CD4-positive, CD25-positive, alpha-beta regulatory T cell (primary cell): ENCODE data around the gene TRMT10B. TPM values are rescaled to one million over a fixed set of nuclear protein-coding genes. Genes with fewer than 3 reads are reported as not detected.
"Not testable (repeated sequence)": the region's sequence is repeated elsewhere in the genome, so short reads cannot be mapped to it uniquely, and the experiment has no call there.

Source experiments
- ATAC-seq, 2 donors: fragments of 150-1000 bp; cut with Tn5 transposase; one replicate each; pipeline ENCODE4 v1.10.0; 2021; ENCODE audit warnings: low read depth in 2 of 2, moderate number of reproducible peaks in 2 of 2, moderate library complexity in 1 of 2
- DNase-seq, 3 donors: peaks; one replicate each; pipeline versions ENCODE4 v3.0.0 to v3.0.0-alpha.2; 2012 to 2022; ENCODE audit warnings: mixed read lengths in 1 of 3
- H3K27ac ChIP-seq: one replicate; pipeline ENCODE4 v1.7.0; 2013; ENCODE audit warnings: mild to moderate bottlenecking, low read length; ENCODE audit not compliant: insufficient read depth, poor library complexity, severe bottlenecking
- H3K27me3 ChIP-seq: one replicate; pipeline ENCODE4 v1.7.0; 2013; ENCODE audit warnings: low read length; ENCODE audit not compliant: control insufficient read depth, insufficient read depth
- H3K36me3 ChIP-seq: one replicate; pipeline ENCODE4 v1.7.0; 2013; ENCODE audit warnings: mild to moderate bottlenecking, low read length, moderate library complexity; ENCODE audit not compliant: control insufficient read depth, insufficient read depth
- H3K4me1 ChIP-seq: 2 replicates; pipeline ENCODE4 v1.7.0; 2013; ENCODE audit warnings: mild to moderate bottlenecking, low read length; ENCODE audit not compliant: insufficient read depth, control insufficient read depth, poor library complexity, severe bottlenecking
- H3K4me3 ChIP-seq: one replicate; pipeline ENCODE4 v1.7.0; 2013; ENCODE audit warnings: low read depth, mild to moderate bottlenecking, low read length, moderate library complexity
- H3K9me3 ChIP-seq, 2 experiments: 1 replicate in 1 of 2; 2 replicates in 1 of 2; pipeline ENCODE4 v1.7.0; 2013; ENCODE audit warnings: low read length in 2 of 2, mild to moderate bottlenecking in 1 of 2, moderate library complexity in 1 of 2; ENCODE audit not compliant: control insufficient read depth in 2 of 2
- H3K27ac Mint-ChIP-seq, 3 donors: one replicate each; pipeline ENCODE4 v1.8.0; 2020 to 2022; ENCODE audit warnings: mild to moderate bottlenecking in 3 of 3, mixed read lengths in 3 of 3, moderate library complexity in 2 of 3
- H3K27me3 Mint-ChIP-seq: one replicate; pipeline ENCODE4 v1.8.0; 2022; ENCODE audit warnings: mild to moderate bottlenecking, mixed read lengths
- H3K36me3 Mint-ChIP-seq: one replicate; pipeline ENCODE4 v1.8.0; 2020; ENCODE audit warnings: mixed read lengths
- H3K4me1 Mint-ChIP-seq, 4 donors: one replicate each; pipeline ENCODE4 v1.8.0; 2020 to 2022; ENCODE audit warnings: mixed read lengths in 4 of 4, mild to moderate bottlenecking in 1 of 4
- H3K4me3 Mint-ChIP-seq, 4 donors: one replicate each; pipeline ENCODE4 v1.8.0; 2020 to 2022; ENCODE audit warnings: mild to moderate bottlenecking in 4 of 4, mixed read lengths in 4 of 4, moderate library complexity in 3 of 4
- H3K9me3 Mint-ChIP-seq, 7 donors: one replicate each; pipeline ENCODE4 v1.8.0; 2020 to 2022; ENCODE audit warnings: mixed read lengths in 7 of 7, mild to moderate bottlenecking in 3 of 7, moderate library complexity in 2 of 7
- polyA plus RNA-seq, 4 donors: library from polyadenylated mRNA; unstranded; fragments of 300-500 nt; fragmentation: Illumina TruSeq; gene quantifications; one replicate each; pipeline ENCODE4 v1.2.3, GENCODE V29; 2021
- total RNA-seq: library from RNA; stranded (reverse); gene quantifications from one replicate; pipeline ENCODE4 v1.2.3, GENCODE V29; 2022

The TRMT10B gene
- total and polyA plus RNA-seq, 5 donors from 2014 or later = 10.7 to 16.2 (median 12.5) TPM

DNA sequence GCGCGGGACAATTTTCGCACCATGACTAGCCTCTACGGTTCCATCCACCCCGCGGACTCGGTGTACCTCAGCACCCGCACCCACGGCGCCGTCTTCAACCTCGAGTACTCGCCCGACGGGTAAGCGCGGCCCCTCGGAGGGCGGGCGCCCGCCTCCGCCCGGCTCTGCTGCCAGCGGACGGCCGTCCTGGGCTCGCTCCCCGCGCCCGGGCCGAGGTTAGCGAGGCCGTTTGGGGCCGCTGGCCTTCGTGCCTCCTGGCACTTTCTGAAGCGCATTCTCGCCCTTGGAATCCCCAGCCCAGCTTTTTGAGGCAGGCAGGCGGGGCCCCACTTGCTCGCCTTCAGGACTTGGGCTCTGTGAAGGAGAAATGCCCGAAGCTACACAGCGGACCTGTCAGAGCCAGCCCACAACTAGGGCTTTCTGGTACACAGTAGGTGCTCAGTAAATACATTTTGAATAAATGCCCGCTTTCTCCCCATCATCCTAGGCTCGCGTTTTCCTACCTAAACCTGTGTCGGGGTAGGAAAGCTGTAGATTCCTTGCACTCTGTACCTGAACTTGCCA is 47.8 kb downstream of the TRMT10B start:
- H3K27ac ChIP-seq = peak overlapping the region; percentile 71
- H3K9me3 Mint-ChIP-seq = no peaks in the 10 kb centered on the region
- peaks cover 27 to 52% (median 42%) of the 10 kb centered on the region in 4 donors for H3K4me1 Mint-ChIP-seq
- DNase-seq (no peak), ATAC-seq (peak in 1 of 2 donors; percentile 22)
- no peaks in the 10 kb centered on the region for H3K36me3 ChIP-seq
- no peaks in the 10 kb centered on the region for H3K36me3 Mint-ChIP-seq
- peaks cover 20% of the 10 kb centered on the region for H3K4me1 ChIP-seq
- no peaks in the 10 kb centered on the region for H3K27me3 ChIP-seq
- H3K4me3 Mint-ChIP-seq = peak overlapping the region; percentile 91 to 97 (median 93)
- H3K9me3 ChIP-seq = no peaks in the 10 kb centered on the region
- peaks cover 13% of the 10 kb centered on the region for H3K27me3 Mint-ChIP-seq
- peak overlapping the region; percentile 10 to 92 (median 75) for H3K27ac Mint-ChIP-seq
- peak overlapping the region; percentile 76 for H3K4me3 ChIP-seq

GRCh38 chr9:37801959-37802711 is 48.5 kb downstream of the TRMT10B start:
- Histone ChIP-seq H3K4me3 (peak overlapping the region; percentile 76), H3K36me3 (no peaks in the 10 kb centered on the region), H3K27me3 (no peaks in the 10 kb centered on the region), H3K27ac (no peak overlapping the region), H3K4me1 (peaks cover 20% of the 10 kb centered on the region), H3K9me3 (no peaks in the 10 kb centered on the region)
- DNase-seq (no peak), ATAC-seq (no peak)
- Mint-ChIP-seq H3K4me1 (peaks cover 30 to 55% (median 45%) of the 10 kb centered on the region in 4 donors), H3K27me3 (peaks cover 13% of the 10 kb centered on the region), H3K9me3 (no peaks in the 10 kb centered on the region), H3K4me3 (peak overlapping the region; percentile 91 to 97 (median 93)), H3K36me3 (no peaks in the 10 kb centered on the region), H3K27ac (peak overlapping the region; percentile 10 to 80 (median 38))

DNA sequence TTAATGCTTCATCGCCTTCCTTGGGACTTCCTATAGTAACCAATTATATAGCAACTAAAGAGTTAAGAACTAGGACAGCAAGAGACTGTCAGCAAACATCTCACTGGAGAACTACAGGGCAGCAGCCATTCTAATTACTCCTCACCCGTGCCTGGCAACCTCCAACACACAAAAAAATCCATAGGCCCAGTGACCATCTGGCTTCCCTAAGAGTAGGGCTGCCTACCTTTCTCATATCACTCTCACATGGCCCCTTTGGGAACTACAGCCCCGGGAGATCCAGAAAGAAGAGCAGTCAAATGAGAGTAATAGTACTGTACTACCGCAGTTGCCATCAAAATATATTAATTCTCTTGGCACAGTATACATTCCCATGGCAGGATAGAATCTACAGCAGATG is 52.7 kb downstream of the TRMT10B start:
- Mint-ChIP-seq H3K9me3 (no peaks in the 10 kb centered on the region), H3K27ac (no peak overlapping the region), H3K27me3 (no peaks in the 10 kb centered on the region), H3K36me3 (peaks cover 4% of the 10 kb centered on the region), H3K4me1 (peaks cover 28 to 54% (median 44%) of the 10 kb centered on the region in 4 donors), H3K4me3 (no peak overlapping the region)
- no peaks in the 10 kb centered on the region for H3K9me3 ChIP-seq
- ATAC-seq (no peak), DNase-seq (no peak)
- no peak overlapping the region for H3K27ac ChIP-seq
- H3K4me1 ChIP-seq = peaks cover 14% of the 10 kb centered on the region
- H3K36me3 ChIP-seq = peaks cover 3% of the 10 kb centered on the region
- H3K27me3 ChIP-seq = no peaks in the 10 kb centered on the region
- no peak overlapping the region for H3K4me3 ChIP-seq

DNA sequence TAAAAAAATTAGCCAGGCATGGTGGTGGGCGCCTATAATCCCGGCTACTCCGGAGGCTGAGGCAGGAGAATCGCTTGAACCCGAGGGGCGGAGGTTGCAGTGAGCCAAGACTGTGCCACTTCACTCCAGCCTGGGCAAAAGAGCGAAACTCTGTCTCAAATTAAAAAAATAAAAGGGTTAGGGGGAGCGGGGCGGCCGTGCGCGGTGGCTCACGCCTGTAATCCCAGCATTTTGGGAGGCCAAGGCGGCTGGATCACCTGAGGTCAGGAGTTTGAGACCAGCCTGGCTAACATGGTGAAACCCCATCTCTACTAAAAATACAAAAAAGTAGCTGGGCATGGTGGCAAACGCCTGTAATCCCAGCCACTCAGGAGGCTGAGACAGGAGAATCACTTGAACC is 56.1 kb downstream of the TRMT10B start:
- H3K4me1 Mint-ChIP-seq = peaks cover 14 to 31% (median 28%) of the 10 kb centered on the region in 4 donors
- H3K27ac ChIP-seq, H3K27me3 ChIP-seq, H3K9me3 Mint-ChIP-seq, DNase-seq, H3K4me1 ChIP-seq, H3K36me3 ChIP-seq, H3K4me3 Mint-ChIP-seq, H3K27ac Mint-ChIP-seq, H3K36me3 Mint-ChIP-seq, ATAC-seq, H3K9me3 ChIP-seq, H3K27me3 Mint-ChIP-seq, H3K4me3 ChIP-seq: not testable (repeated sequence)

DNA sequence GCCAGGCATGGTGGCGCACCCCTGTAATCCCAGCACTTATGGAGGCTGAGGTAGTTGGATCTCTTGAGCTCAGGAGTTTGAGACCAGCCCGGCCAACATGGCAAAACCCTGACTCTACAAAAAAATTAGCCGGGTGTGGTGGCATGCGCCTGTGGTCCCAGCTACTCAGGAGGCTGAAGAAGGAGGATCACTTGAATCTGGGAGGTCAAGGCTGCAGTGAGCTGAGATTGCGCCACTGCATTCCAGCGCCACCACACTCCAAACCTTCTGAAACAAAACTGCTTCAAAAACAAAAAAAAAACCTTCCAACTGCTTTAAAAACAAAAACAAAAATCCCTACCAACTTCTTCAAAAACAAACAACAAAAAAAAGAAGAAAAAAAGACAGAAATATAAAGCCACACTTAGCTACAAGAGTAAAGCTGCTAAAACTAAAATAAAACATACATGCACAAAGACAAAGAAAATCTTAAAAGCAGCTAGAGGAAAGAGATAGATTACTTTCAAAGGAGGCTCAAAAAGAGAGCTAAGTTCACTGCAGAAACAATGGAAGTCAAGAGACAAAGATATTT is 58.4 kb downstream of the TRMT10B start:
- peaks cover 4 to 26% (median 16%) of the 10 kb centered on the region in 4 donors for H3K4me1 Mint-ChIP-seq
- H3K27ac Mint-ChIP-seq = no peak overlapping the region
- Histone ChIP-seq H3K36me3 (peaks cover 3% of the 10 kb centered on the region), H3K4me3 (no peak overlapping the region), H3K4me1 (peaks cover 3% of the 10 kb centered on the region), H3K9me3 (no peaks in the 10 kb centered on the region), H3K27ac (no peak overlapping the region), H3K27me3 (no peaks in the 10 kb centered on the region)
- peaks cover 4% of the 10 kb centered on the region for H3K36me3 Mint-ChIP-seq
- DNase-seq = no peak
- H3K27me3 Mint-ChIP-seq = no peaks in the 10 kb centered on the region
- H3K4me3 Mint-ChIP-seq = no peak overlapping the region
- no peak for ATAC-seq
- no peaks in the 10 kb centered on the region for H3K9me3 Mint-ChIP-seq

DNA sequence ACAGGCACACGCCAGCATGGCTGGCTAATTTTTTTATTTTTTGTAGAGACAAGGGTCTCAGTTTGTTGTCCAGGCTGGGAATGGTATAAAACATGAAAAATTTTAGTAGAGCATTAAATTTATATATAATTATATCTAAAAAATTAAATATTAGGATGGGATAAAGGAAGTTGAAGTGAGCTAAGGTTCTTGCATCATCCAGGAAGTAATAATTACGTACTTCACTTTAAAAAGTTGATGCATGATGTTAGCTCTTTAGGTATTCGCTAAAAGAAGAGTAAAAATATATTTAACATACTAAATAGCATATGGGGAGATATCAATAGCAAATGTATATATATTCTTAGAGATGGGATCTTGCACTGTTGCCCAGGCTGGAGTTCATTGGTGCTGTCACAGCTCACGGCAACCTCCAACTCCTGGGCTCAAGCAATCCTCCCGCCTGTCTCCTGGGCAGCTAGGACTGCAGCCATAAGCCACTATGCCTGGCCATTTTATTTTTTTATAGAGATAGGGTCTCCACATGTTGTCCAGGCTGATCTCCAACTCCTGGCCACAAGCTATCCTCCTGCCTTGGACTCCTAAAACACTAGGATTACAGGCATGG is 59.3 kb downstream of the TRMT10B start:
- no peak for DNase-seq
- no peaks in the 10 kb centered on the region for H3K27me3 ChIP-seq
- peaks cover under 1% of the 10 kb centered on the region for H3K36me3 ChIP-seq
- Mint-ChIP-seq H3K4me3 (no peak overlapping the region), H3K36me3 (peaks cover 4% of the 10 kb centered on the region), H3K27me3 (no peaks in the 10 kb centered on the region), H3K4me1 (peaks cover 4 to 27% (median 14%) of the 10 kb centered on the region in 4 donors), H3K27ac (no peak overlapping the region), H3K9me3 (no peaks in the 10 kb centered on the region)
- no peaks in the 10 kb centered on the region for H3K9me3 ChIP-seq
- peaks cover 3% of the 10 kb centered on the region for H3K4me1 ChIP-seq
- no peak overlapping the region for H3K4me3 ChIP-seq
- H3K27ac ChIP-seq = no peak overlapping the region
- no peak for ATAC-seq

DNA sequence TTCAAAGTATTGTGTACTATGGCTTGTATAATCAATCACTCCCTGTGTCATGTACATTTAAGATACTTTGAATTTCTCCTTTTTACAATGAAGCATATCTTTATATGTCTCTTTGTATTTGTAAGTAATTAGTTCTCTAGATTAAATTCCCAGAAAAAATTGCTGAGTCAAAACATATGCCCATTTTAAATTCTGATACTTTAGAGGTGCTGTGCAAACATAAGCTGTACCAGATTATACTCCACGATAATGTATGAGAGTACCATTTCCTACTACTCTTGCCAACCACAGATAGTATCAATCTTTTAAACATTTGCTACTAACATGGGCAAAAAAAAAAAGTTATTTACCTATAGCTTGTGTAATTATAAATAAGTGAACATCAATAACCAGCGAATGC is 65.2 kb downstream of the TRMT10B start:
- no peak for DNase-seq
- Histone ChIP-seq H3K27ac (no peak overlapping the region), H3K36me3 (peaks cover 20% of the 10 kb centered on the region), H3K4me3 (no peak overlapping the region), H3K27me3 (no peaks in the 10 kb centered on the region), H3K9me3 (no peaks in the 10 kb centered on the region), H3K4me1 (no peaks in the 10 kb centered on the region)
- no peak for ATAC-seq
- H3K27me3 Mint-ChIP-seq = no peaks in the 10 kb centered on the region
- no peak overlapping the region for H3K4me3 Mint-ChIP-seq
- H3K9me3 Mint-ChIP-seq = no peaks in the 10 kb centered on the region
- peaks cover 0 to 14% (median 6%) of the 10 kb centered on the region in 4 donors for H3K4me1 Mint-ChIP-seq
- H3K36me3 Mint-ChIP-seq = peaks cover 31% of the 10 kb centered on the region
- no peak overlapping the region for H3K27ac Mint-ChIP-seq
